ENCODE results near the gene MYO10.
"Not testable (repeated sequence)": the region's sequence is repeated elsewhere in the genome, so short reads cannot be mapped to it uniquely, and the experiment has no call there.

The MYO10 gene

GRCh38 chr5:16727755-16728325, 208.2 kb downstream of the MYO10 start:
- peaks cover 6% of the 10 kb centered on the region for H3K4me1 Mint-ChIP-seq (ENCODE audit: low read depth)
- H3K27ac Mint-ChIP-seq, result no peak overlapping the region
- no peaks in the 10 kb centered on the region for H3K27me3 Mint-ChIP-seq (ENCODE audit: low read depth)
- H3K4me3 Mint-ChIP-seq, result no peak overlapping the region
- no peaks in the 10 kb centered on the region for H3K9me3 Mint-ChIP-seq
- no peaks in the 10 kb centered on the region for H3K36me3 Mint-ChIP-seq (ENCODE audit: low read depth)

GRCh38 chr5:16726538-16726946, 209.5 kb downstream of the MYO10 start:
- no peaks in the 10 kb centered on the region for H3K27me3 Mint-ChIP-seq (ENCODE audit: low read depth)
- no peaks in the 10 kb centered on the region for H3K36me3 Mint-ChIP-seq (ENCODE audit: low read depth)
- H3K27ac Mint-ChIP-seq, result no peak overlapping the region
- no peak overlapping the region for H3K4me3 Mint-ChIP-seq
- H3K9me3 Mint-ChIP-seq, result no peaks in the 10 kb centered on the region
- H3K4me1 Mint-ChIP-seq (ENCODE audit: low read depth), result peaks cover 6% of the 10 kb centered on the region

GRCh38 chr5:16725575-16725974, 210.5 kb downstream of the MYO10 start:
- Mint-ChIP-seq H3K4me3 (no peak overlapping the region), H3K4me1 (ENCODE audit: low read depth) (peaks cover 6% of the 10 kb centered on the region)

GRCh38 chr5:16723821-16724220, 212.3 kb downstream of the MYO10 start:
- H3K27me3 Mint-ChIP-seq (ENCODE audit: low read depth), result no peaks in the 10 kb centered on the region
- H3K9me3 Mint-ChIP-seq, result no peaks in the 10 kb centered on the region
- no peak overlapping the region for H3K4me3 Mint-ChIP-seq
- peaks cover 6% of the 10 kb centered on the region for H3K4me1 Mint-ChIP-seq (ENCODE audit: low read depth)
- H3K27ac Mint-ChIP-seq, result no peak overlapping the region
- no peaks in the 10 kb centered on the region for H3K36me3 Mint-ChIP-seq (ENCODE audit: low read depth)

More at GRCh38 chr5:16725575-16725974, 210.5 kb downstream of the MYO10 start:
- H3K27ac Mint-ChIP-seq, result no peak overlapping the region
- no peaks in the 10 kb centered on the region for H3K36me3 Mint-ChIP-seq (ENCODE audit: low read depth)
- H3K27me3 Mint-ChIP-seq (ENCODE audit: low read depth), result no peaks in the 10 kb centered on the region
- H3K9me3 Mint-ChIP-seq, result no peaks in the 10 kb centered on the region

- Mint-ChIP-seq H3K27ac (no peak overlapping the region), H3K4me1 (ENCODE audit: low read depth) (peaks cover 4% of the 10 kb centered on the region), H3K9me3 (no peaks in the 10 kb centered on the region), H3K27me3 (ENCODE audit: low read depth) (no peaks in the 10 kb centered on the region), H3K36me3 (ENCODE audit: low read depth) (no peaks in the 10 kb centered on the region), H3K4me3 (no peak overlapping the region)
Measured at GRCh38 chr5:16722097-16722495, 214.0 kb downstream of the MYO10 start.

GRCh38 chr5:16721151-16722096, 214.7 kb downstream of the MYO10 start:
- Mint-ChIP-seq H3K27ac (no peak overlapping the region), H3K4me3 (no peak overlapping the region), H3K27me3 (ENCODE audit: low read depth) (no peaks in the 10 kb centered on the region), H3K9me3 (no peaks in the 10 kb centered on the region), H3K4me1 (ENCODE audit: low read depth) (peaks cover under 1% of the 10 kb centered on the region), H3K36me3 (ENCODE audit: low read depth) (no peaks in the 10 kb centered on the region)

GRCh38 chr5:16718036-16718435, 218.1 kb downstream of the MYO10 start:
- not testable (repeated sequence) for H3K27ac Mint-ChIP-seq; H3K36me3 Mint-ChIP-seq (ENCODE audit: low read depth); H3K27me3 Mint-ChIP-seq (ENCODE audit: low read depth); H3K9me3 Mint-ChIP-seq; H3K4me1 Mint-ChIP-seq (ENCODE audit: low read depth); H3K4me3 Mint-ChIP-seq

- H3K9me3 Mint-ChIP-seq, result no peaks in the 10 kb centered on the region
- H3K27ac Mint-ChIP-seq, result no peak overlapping the region
- H3K36me3 Mint-ChIP-seq (ENCODE audit: low read depth), result no peaks in the 10 kb centered on the region
- peaks cover 2% of the 10 kb centered on the region for H3K4me1 Mint-ChIP-seq (ENCODE audit: low read depth)
- no peak overlapping the region for H3K4me3 Mint-ChIP-seq
- peaks cover 5% of the 10 kb centered on the region for H3K27me3 Mint-ChIP-seq (ENCODE audit: low read depth)
Measured at GRCh38 chr5:16713386-16713928, 222.6 kb downstream of the MYO10 start.

- Mint-ChIP-seq H3K27ac (no peak overlapping the region), H3K4me1 (ENCODE audit: low read depth) (peaks cover 2% of the 10 kb centered on the region), H3K27me3 (ENCODE audit: low read depth) (peaks cover 5% of the 10 kb centered on the region), H3K4me3 (no peak overlapping the region), H3K36me3 (ENCODE audit: low read depth) (no peaks in the 10 kb centered on the region), H3K9me3 (no peaks in the 10 kb centered on the region)
Measured at GRCh38 chr5:16712620-16713019, 223.5 kb downstream of the MYO10 start.

- Mint-ChIP-seq H3K27ac (no peak overlapping the region), H3K36me3 (ENCODE audit: low read depth) (no peaks in the 10 kb centered on the region), H3K4me3 (no peak overlapping the region), H3K4me1 (ENCODE audit: low read depth) (peaks cover 2% of the 10 kb centered on the region), H3K27me3 (ENCODE audit: low read depth) (peaks cover 5% of the 10 kb centered on the region), H3K9me3 (no peaks in the 10 kb centered on the region)
Measured at GRCh38 chr5:16712178-16712577, 223.9 kb downstream of the MYO10 start.

- H3K27ac Mint-ChIP-seq, result no peak overlapping the region
- H3K9me3 Mint-ChIP-seq, result no peaks in the 10 kb centered on the region
- H3K27me3 Mint-ChIP-seq (ENCODE audit: low read depth), result peaks cover 5% of the 10 kb centered on the region
- H3K4me1 Mint-ChIP-seq (ENCODE audit: low read depth), result peaks cover 2% of the 10 kb centered on the region
- H3K36me3 Mint-ChIP-seq (ENCODE audit: low read depth), result no peaks in the 10 kb centered on the region
- no peak overlapping the region for H3K4me3 Mint-ChIP-seq
Measured at GRCh38 chr5:16709691-16710433, 226.2 kb downstream of the MYO10 start.

- Mint-ChIP-seq H3K27me3 (ENCODE audit: low read depth) (no peaks in the 10 kb centered on the region), H3K4me1 (ENCODE audit: low read depth) (no peaks in the 10 kb centered on the region), H3K9me3 (no peaks in the 10 kb centered on the region), H3K27ac (no peak overlapping the region), H3K36me3 (ENCODE audit: low read depth) (no peaks in the 10 kb centered on the region), H3K4me3 (no peak overlapping the region)
Measured at GRCh38 chr5:16707869-16708192, 228.3 kb downstream of the MYO10 start.

GRCh38 chr5:16707168-16707868, 228.8 kb downstream of the MYO10 start:
- Mint-ChIP-seq H3K4me1 (ENCODE audit: low read depth) (no peaks in the 10 kb centered on the region), H3K4me3 (no peak overlapping the region), H3K36me3 (ENCODE audit: low read depth) (no peaks in the 10 kb centered on the region), H3K27ac (no peak overlapping the region), H3K9me3 (no peaks in the 10 kb centered on the region), H3K27me3 (ENCODE audit: low read depth) (no peaks in the 10 kb centered on the region)

- Mint-ChIP-seq H3K27me3 (ENCODE audit: low read depth) (no peaks in the 10 kb centered on the region), H3K27ac (no peak overlapping the region), H3K36me3 (ENCODE audit: low read depth) (no peaks in the 10 kb centered on the region), H3K4me1 (ENCODE audit: low read depth) (no peaks in the 10 kb centered on the region), H3K9me3 (no peaks in the 10 kb centered on the region), H3K4me3 (no peak overlapping the region)
Measured at GRCh38 chr5:16704945-16705344, 231.1 kb downstream of the MYO10 start.

All from T-helper 1 cell treated with Interleukin-12 subunit alpha and Interleukin-12 subunit beta and Interleukin-4 antibody, amounts not matched to agents 30 μg/mL and 1 μg/mL, for 36 hours (primary cell).